H1 (cell line): ENCODE data around the gene SETD9. TPM values are rescaled to one million over a fixed set of nuclear protein-coding genes. Genes with fewer than 3 reads are reported as not detected.
A peak's percentile ranks its signal among the peaks of the same experiment; 100 is the strongest.

Experiments used
- ASH2L ChIP-seq: fragments of 200-600, 300-600 bp; sonication (generic); IDR thresholded peaks from one replicate; pipeline ENCODE4 v1.7.1; 2017; ENCODE audit warnings: low read length
- POLR2A ChIP-seq, 2 experiments: IDR thresholded peaks; 1 replicate in 1 of 2; 2 replicates in 1 of 2; pipeline ENCODE4 v1.6.1; 2011; ENCODE audit warnings: low read depth in 2 of 2, low read length in 2 of 2, mild to moderate bottlenecking in 2 of 2; ENCODE audit errors: control extremely low read depth in 1 of 2
- RBBP5 ChIP-seq: IDR thresholded peaks from 2 replicates; pipeline ENCODE4 v1.7.1; 2012; ENCODE audit warnings: low read depth, mild to moderate bottlenecking, inconsistent platforms, low read length, moderate library complexity, borderline replicate concordance
- polyA plus RNA-seq, 7 experiments: library from polyadenylated mRNA; depleted of rRNA in 3 of 7; stranded (reverse) in 5 of 7; unstranded in 2 of 7; fragments of >200 nt in 5 of 7; fragments of 200-250 nt in 2 of 7; gene quantifications; 1 replicate in 5 of 7; 2 replicates in 1 of 7; 4 replicates in 1 of 7; pipeline versions ENCODE4 v1.2.1 to v1.2.3, GENCODE V29; 2011 to 2013; ENCODE audit warnings: missing spikeins in 2 of 7, mixed read lengths in 2 of 7
- total RNA-seq: library from RNA; stranded (reverse); fragmentation: NEBNext Ultra II Directional; extraction: Animal tissue kit (Norgen Biotek cat#: 25700); gene quantifications from 2 replicates; pipeline ENCODE4 v1.2.1, GENCODE V29; 2021

SETD9 gene
- total and polyA plus RNA-seq, 2 of the 8 experiments (the other 6 are each of a cell fraction or from before 2014, with no cell fraction given) = 4.5 to 11.9 TPM

DNA sequence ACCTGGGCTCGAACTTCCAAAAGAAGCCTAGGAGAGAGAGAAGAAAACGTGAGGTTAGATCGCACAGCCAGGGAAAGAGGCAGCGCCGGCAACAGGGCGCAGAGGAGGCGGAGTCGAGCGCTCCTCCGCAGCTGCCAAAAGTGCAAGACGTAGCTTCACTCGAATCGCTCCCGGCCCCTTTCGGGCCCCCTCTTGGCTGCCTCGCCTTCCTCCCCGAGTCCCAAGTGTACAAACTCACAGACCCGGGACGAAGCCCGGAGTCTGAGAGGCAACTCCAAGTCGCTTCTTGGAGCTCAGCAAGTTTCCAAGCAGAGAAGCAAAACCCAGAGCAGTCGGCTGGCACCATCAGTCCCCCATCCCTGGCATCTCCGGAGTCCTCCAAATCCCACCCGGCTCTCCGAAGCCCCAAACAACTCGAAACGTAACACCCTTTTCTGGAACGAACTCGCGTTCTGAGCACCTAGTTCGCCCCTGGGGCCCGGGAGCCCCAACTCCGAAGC lies 41.3 kb downstream of the SETD9 start (continued):
- peak in 1 of 2 experiments; percentile 59; a peak in 2 of 3 replicates for TF ChIP-seq POLR2A (IDR thresholded peaks at IDR 0.05; ENCODE audit: control extremely low read depth in 1 of 2, low read depth in 2 of 2, low read length in 2 of 2)
- TF ChIP-seq ASH2L = peak; percentile 9
- TF ChIP-seq RBBP5 = peak; percentile 13; the same call in 1 of the 2 replicates
